ENCODE data around the gene PDAP1. TPM values are rescaled to one million over a fixed set of nuclear protein-coding genes. Genes with fewer than 3 reads are reported as not detected.
A peak's percentile ranks its signal among the peaks of the same experiment; 100 is the strongest.

PDAP1 gene
- total RNA-seq, 1 donor from 2014 or later = 160 TPM

- DNase-seq (ENCODE audit: low spot score) = peak; percentile 36
- no peaks in the 10 kb centered on the region for H3K27me3 Mint-ChIP-seq (ENCODE audit: insufficient read depth)
- peaks cover 34% of the 10 kb centered on the region for H3K4me1 Mint-ChIP-seq (ENCODE audit: low read depth)
- H3K9me3 Mint-ChIP-seq = no peaks in the 10 kb centered on the region
- H3K4me3 Mint-ChIP-seq = peak overlapping the region; percentile 86
- peaks cover 31% of the 10 kb centered on the region for H3K36me3 Mint-ChIP-seq (ENCODE audit: low read depth)
- peak overlapping the region; percentile 91 for H3K27ac Mint-ChIP-seq
- intact Hi-C loops (cut with micrococcal nuclease) = no loop called here
Observed at GRCh38 chr7:99379043-99379577, 29.3 kb downstream of the PDAP1 start.

GRCh38 chr7:99375070-99375807 lies 33.2 kb downstream of the PDAP1 start:
- no peaks in the 10 kb centered on the region for H3K27me3 Mint-ChIP-seq (ENCODE audit: insufficient read depth)

GRCh38 chr7:99374111-99375064 lies 34.0 kb downstream of the PDAP1 start, which contains the start of gene ARPC1B:
Gene ARPC1B (plus strand): TSS chr7:99374730. CDS start chr7:99385715, 10,985 bp downstream.
- H3K4me3 Mint-ChIP-seq = peak within 1 kb of the TSS; percentile 86
- peak; percentile 77 for DNase-seq (ENCODE audit: low spot score)
- no peaks in the 10 kb centered on the region for H3K27me3 Mint-ChIP-seq (ENCODE audit: insufficient read depth)
- H3K36me3 Mint-ChIP-seq (ENCODE audit: low read depth) = peaks cover 13% of the 10 kb centered on the region
- intact Hi-C loops (cut with micrococcal nuclease) = loop anchor here (1.0 to 5.0 kb wide), 4 partner anchors 18 to 232 kb away; partner anchors contain the start of genes ARPC1A, BUD31, PDAP1 and SMURF1
- H3K27ac Mint-ChIP-seq = peak within 1 kb of the TSS; percentile 72
- H3K4me1 Mint-ChIP-seq (ENCODE audit: low read depth) = peaks cover 15% of the 10 kb centered on the region
- no peaks in the 10 kb centered on the region for H3K9me3 Mint-ChIP-seq

More at GRCh38 chr7:99375070-99375807, 33.2 kb downstream of the PDAP1 start:
- H3K9me3 Mint-ChIP-seq = no peaks in the 10 kb centered on the region
- peaks cover 17% of the 10 kb centered on the region for H3K36me3 Mint-ChIP-seq (ENCODE audit: low read depth)
- peak overlapping the region; percentile 83 for H3K4me3 Mint-ChIP-seq
- H3K27ac Mint-ChIP-seq = peak overlapping the region; percentile 67
- intact Hi-C loops (cut with micrococcal nuclease) = loop anchor here (2.0 kb wide), 1 partner anchor 18 kb away; no protein-coding TSS in a partner anchor
- DNase-seq (ENCODE audit: low spot score) = peak; percentile 67
- H3K4me1 Mint-ChIP-seq (ENCODE audit: low read depth) = peaks cover 15% of the 10 kb centered on the region

GRCh38 chr7:99373091-99374066 lies 35.0 kb downstream of the PDAP1 start:
- H3K4me3 Mint-ChIP-seq = peak overlapping the region; percentile 86
- peaks cover 14% of the 10 kb centered on the region for H3K4me1 Mint-ChIP-seq (ENCODE audit: low read depth)
- intact Hi-C loops (cut with micrococcal nuclease) = loop anchor here (1.0 to 5.0 kb wide), 4 partner anchors 19 to 231 kb away; partner anchors contain the start of genes ARPC1A, BUD31, PDAP1 and SMURF1
- H3K27me3 Mint-ChIP-seq (ENCODE audit: insufficient read depth) = no peaks in the 10 kb centered on the region
- no peaks in the 10 kb centered on the region for H3K9me3 Mint-ChIP-seq
- peaks cover 16% of the 10 kb centered on the region for H3K36me3 Mint-ChIP-seq (ENCODE audit: low read depth)
- H3K27ac Mint-ChIP-seq = peak overlapping the region; percentile 71
- DNase-seq (ENCODE audit: low spot score) = no peak

GRCh38 chr7:99372275-99373090 lies 35.9 kb downstream of the PDAP1 start:
- Mint-ChIP-seq H3K27me3 (ENCODE audit: insufficient read depth) (no peaks in the 10 kb centered on the region), H3K4me3 (peak overlapping the region; percentile 78), H3K9me3 (no peaks in the 10 kb centered on the region), H3K4me1 (ENCODE audit: low read depth) (peaks cover 14% of the 10 kb centered on the region), H3K36me3 (ENCODE audit: low read depth) (peaks cover 9% of the 10 kb centered on the region), H3K27ac (peak overlapping the region; percentile 71)
- intact Hi-C loops (cut with micrococcal nuclease) = loop anchor here (5.0 kb wide), 1 partner anchor 230 kb away; the partner anchor contains the start of gene SMURF1
- no peak for DNase-seq (ENCODE audit: low spot score)

- Mint-ChIP-seq H3K4me1 (ENCODE audit: low read depth) (peaks cover 14% of the 10 kb centered on the region), H3K27ac (no peak overlapping the region), H3K27me3 (ENCODE audit: insufficient read depth) (no peaks in the 10 kb centered on the region), H3K9me3 (no peaks in the 10 kb centered on the region), H3K4me3 (no peak overlapping the region), H3K36me3 (ENCODE audit: low read depth) (peaks cover 12% of the 10 kb centered on the region)
- intact Hi-C loops (cut with micrococcal nuclease) = loop anchor here (5.0 kb wide), 1 partner anchor 229 kb away; the partner anchor contains the start of gene SMURF1
- no peak for DNase-seq (ENCODE audit: low spot score)
Observed at GRCh38 chr7:99371376-99371920, 36.9 kb downstream of the PDAP1 start.

GRCh38 chr7:99369767-99370391 lies 38.5 kb downstream of the PDAP1 start:
- Mint-ChIP-seq H3K27me3 (ENCODE audit: insufficient read depth) (no peaks in the 10 kb centered on the region), H3K27ac (no peak overlapping the region), H3K36me3 (ENCODE audit: low read depth) (peaks cover 21% of the 10 kb centered on the region), H3K4me3 (no peak overlapping the region), H3K4me1 (ENCODE audit: low read depth) (peaks cover 14% of the 10 kb centered on the region), H3K9me3 (no peaks in the 10 kb centered on the region)
- intact Hi-C loops (cut with micrococcal nuclease) = loop anchor here (5.0 kb wide), 1 partner anchor 228 kb away; the partner anchor contains the start of gene SMURF1
- DNase-seq (ENCODE audit: low spot score) = no peak

- H3K36me3 Mint-ChIP-seq (ENCODE audit: low read depth) = peaks cover 25% of the 10 kb centered on the region
- intact Hi-C loops (cut with micrococcal nuclease) = no loop called here
- no peak overlapping the region for H3K4me3 Mint-ChIP-seq
- H3K4me1 Mint-ChIP-seq (ENCODE audit: low read depth) = peaks cover 14% of the 10 kb centered on the region
- H3K27ac Mint-ChIP-seq = peak overlapping the region; percentile 35
- no peaks in the 10 kb centered on the region for H3K27me3 Mint-ChIP-seq (ENCODE audit: insufficient read depth)
- DNase-seq (ENCODE audit: low spot score) = no peak
- H3K9me3 Mint-ChIP-seq = no peaks in the 10 kb centered on the region
Observed at GRCh38 chr7:99368750-99369389, 39.5 kb downstream of the PDAP1 start.

GRCh38 chr7:99366646-99367045 lies 41.8 kb downstream of the PDAP1 start:
- H3K27ac Mint-ChIP-seq = peak overlapping the region; percentile 44
- H3K4me1 Mint-ChIP-seq (ENCODE audit: low read depth) = peaks cover 14% of the 10 kb centered on the region
- H3K9me3 Mint-ChIP-seq = no peaks in the 10 kb centered on the region
- intact Hi-C loops (cut with micrococcal nuclease) = no loop called here
- no peak for DNase-seq (ENCODE audit: low spot score)
- H3K27me3 Mint-ChIP-seq (ENCODE audit: insufficient read depth) = no peaks in the 10 kb centered on the region
- peaks cover 33% of the 10 kb centered on the region for H3K36me3 Mint-ChIP-seq (ENCODE audit: low read depth)
- H3K4me3 Mint-ChIP-seq = no peak overlapping the region

Data from activated T-helper 1 cell treated with anti-CD3 and anti-CD28 coated beads, Interleukin-12 subunit alpha, Interleukin-12 subunit beta, Interleukin-2, Interleukin-4 antibody, amounts not matched to agents 30 ng/mL and 10 ng/mL and 1 ng/mL, durations not matched to agents 14 hours and 24 hours and 36 hours (primary cell).